ENCODE results near the gene FFAR3.

DNA sequence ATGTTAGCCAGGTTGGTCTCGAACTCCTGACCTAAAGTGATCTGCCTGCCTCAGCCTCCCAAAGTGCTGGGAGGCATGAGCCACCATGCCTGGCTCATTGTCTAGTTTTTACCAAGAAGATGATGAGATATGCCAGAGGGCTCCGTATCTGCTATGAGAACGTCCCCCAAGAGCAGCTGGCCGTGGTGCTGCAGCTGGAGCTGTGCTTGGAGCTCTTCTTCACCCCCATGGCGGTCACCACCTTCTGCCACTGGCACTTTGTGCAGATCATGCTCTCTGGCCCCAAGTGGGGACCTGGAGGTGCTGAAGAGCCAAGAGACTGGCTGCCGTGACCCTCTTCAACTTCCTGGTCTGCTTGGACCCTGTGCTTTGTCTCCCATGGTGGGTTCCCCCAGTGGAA is 49.4 kb downstream of the FFAR3 start:
- TF ChIP-seq, protein P1, sequence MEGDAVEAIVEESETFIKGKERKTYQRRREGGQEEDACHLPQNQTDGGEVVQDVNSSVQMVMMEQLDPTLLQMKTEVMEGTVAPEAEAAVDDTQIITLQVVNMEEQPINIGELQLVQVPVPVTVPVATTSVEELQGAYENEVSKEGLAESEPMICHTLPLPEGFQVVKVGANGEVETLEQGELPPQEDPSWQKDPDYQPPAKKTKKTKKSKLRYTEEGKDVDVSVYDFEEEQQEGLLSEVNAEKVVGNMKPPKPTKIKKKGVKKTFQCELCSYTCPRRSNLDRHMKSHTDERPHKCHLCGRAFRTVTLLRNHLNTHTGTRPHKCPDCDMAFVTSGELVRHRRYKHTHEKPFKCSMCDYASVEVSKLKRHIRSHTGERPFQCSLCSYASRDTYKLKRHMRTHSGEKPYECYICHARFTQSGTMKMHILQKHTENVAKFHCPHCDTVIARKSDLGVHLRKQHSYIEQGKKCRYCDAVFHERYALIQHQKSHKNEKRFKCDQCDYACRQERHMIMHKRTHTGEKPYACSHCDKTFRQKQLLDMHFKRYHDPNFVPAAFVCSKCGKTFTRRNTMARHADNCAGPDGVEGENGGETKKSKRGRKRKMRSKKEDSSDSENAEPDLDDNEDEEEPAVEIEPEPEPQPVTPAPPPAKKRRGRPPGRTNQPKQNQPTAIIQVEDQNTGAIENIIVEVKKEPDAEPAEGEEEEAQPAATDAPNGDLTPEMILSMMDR (IDR thresholded peaks at IDR 0.05): no peak
- TF ChIP-seq, protein P2, sequence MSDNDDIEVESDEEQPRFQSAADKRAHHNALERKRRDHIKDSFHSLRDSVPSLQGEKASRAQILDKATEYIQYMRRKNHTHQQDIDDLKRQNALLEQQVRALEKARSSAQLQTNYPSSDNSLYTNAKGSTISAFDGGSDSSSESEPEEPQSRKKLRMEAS (IDR thresholded peaks at IDR 0.05): no peak
- TF ChIP-seq NFE2L2 (conservative IDR thresholded peaks at IDR 0.05; ENCODE audit: low read length) (no peak), RFX5 (IDR thresholded peaks at IDR 0.05) (no peak), HOXA7 (CRISPR knock-in tag; IDR thresholded peaks at IDR 0.05) (no peak)

All from A549 (cell line).